Coronary artery (tissue), 2 donors: ENCODE measurements around the gene SERINC5.
"Not testable (repeated sequence)": the region's sequence is repeated elsewhere in the genome, so short reads cannot be mapped to it uniquely, and the experiment has no call there.

Source experiments
- DNase-seq: peaks from one replicate; pipeline ENCODE4 v3.0.0-alpha.2; 2017; ENCODE audit warnings: low spot score
- H3K27ac ChIP-seq, 2 donors: fragments of 200-600 bp; sonication (generic); one replicate each; pipeline ENCODE4 v1.5.1; 2016 to 2019
- H3K4me3 ChIP-seq: fragments of 200-600 bp; sonication (generic); 2 replicates; pipeline ENCODE4 v1.5.1; 2016; ENCODE audit warnings: mild to moderate bottlenecking, moderate library complexity
- CTCF ChIP-seq: fragments of 200-600 bp; sonication (generic); IDR thresholded peaks from one replicate; pipeline ENCODE4 v1.5.1; 2019; ENCODE audit warnings: antibody characterized with exemption

Gene SERINC5

DNA sequence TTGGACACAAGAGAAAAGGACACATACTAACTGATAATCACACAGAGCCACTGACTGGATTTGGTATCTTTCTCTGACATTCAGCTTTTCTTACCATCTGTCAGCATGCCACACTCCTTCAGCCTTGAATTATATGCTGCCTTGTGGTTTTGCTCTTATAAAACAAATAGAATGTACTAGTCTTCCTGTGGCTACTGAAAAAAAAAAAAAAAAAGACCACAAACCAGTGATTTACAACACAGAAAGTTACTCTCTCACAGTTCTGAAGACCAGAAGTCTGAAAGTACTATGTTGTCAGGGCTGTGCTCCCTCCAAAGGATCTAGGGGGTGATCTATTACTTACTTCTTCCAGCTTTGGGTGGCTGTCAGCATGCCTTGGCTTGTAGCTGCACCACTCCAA, 138.4 kb downstream of the SERINC5 start:
- no peak for DNase-seq
- Histone ChIP-seq H3K27ac (no peak overlapping the region), H3K4me3 (no peak overlapping the region)
- TF ChIP-seq CTCF, result no peak

GRCh38 chr5:80116465-80116864, 139.4 kb downstream of the SERINC5 start:
- no peak for TF ChIP-seq CTCF
- no peak overlapping the region for H3K27ac ChIP-seq
- DNase-seq, result no peak
- no peak overlapping the region for H3K4me3 ChIP-seq

- DNase-seq, result no peak
- Histone ChIP-seq H3K27ac (no peak overlapping the region), H3K4me3 (no peak overlapping the region)
- TF ChIP-seq CTCF, result no peak
These were observed 139.8 kb downstream of the SERINC5 start for GRCh38 chr5:80116000-80116399.

- TF ChIP-seq CTCF, result no peak
- no peak overlapping the region for H3K4me3 ChIP-seq
- no peak overlapping the region for H3K27ac ChIP-seq
- DNase-seq, result no peak
These were observed 141.0 kb downstream of the SERINC5 start for GRCh38 chr5:80114860-80115259.

DNA sequence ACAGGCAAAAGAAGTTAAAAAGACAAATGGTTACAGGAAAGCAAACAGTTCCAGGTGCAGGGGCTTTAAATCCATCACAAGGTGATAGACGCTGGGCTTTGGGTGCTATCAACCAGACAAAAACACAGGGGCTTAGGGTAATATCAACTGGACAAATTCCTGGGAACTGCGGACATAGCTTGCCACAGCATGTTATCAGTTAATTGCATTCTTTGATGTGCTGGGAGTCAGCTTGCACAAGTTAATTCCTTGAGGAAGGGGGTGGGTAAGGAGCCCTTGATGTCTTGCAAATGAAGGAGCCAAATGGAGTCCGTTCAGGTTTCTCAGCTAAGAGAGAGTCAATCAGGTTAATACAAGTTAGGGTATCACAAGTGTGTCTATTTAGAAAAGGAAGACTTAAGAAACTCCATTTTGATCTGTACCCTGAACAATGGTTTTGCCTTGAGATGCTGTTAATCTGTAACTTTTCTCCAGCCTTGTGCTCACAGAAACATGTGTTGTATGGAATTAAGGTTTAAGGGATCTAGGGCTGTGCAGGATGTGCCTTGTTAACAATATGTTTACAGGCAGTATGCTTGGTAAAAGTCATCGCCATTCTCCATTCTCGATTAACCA, 144.4 kb downstream of the SERINC5 start:
- not testable (repeated sequence) for DNase-seq, H3K4me3 ChIP-seq, H3K27ac ChIP-seq

DNA sequence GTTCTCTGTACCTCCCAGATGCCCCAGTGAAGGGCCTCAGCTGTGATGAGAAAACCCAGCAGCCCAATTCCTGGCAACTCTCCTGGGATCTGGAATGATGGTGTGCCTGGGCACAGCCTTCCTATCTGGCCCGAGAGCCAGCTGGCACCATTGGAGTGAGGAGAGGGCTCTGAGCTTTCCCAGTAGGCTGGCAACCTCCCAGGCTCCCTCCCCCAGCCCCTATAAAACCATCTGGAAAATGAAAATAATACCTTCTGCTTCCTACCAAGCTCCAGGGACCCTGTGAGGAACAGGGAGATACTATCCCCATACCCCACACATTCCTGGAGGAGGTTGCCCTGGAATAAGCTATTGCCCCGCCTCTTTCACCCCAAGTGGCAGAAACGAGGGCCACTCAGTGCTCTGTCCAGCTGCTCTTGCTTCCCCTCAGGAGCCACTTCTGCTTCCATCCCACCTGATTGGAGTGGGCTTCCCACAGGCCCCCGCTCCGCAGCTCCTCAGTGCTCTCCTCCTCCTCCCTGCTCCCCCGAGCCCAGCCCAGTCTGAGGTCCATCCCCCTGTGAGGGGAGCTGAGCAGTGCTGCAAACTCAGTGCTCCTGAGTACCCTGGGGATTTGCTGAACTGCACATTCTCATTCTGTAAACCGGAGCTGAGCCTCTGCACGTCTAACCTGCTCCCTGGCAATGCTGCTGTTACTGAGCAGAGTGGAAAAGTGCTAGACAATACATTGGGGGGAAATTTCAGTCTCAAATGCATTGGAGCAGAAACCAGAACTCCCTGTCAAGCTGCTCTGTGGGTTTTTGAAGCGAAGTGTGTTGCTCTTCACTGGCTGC, 146.0 kb downstream of the SERINC5 start:
- no peak for TF ChIP-seq CTCF
- DNase-seq, result no peak
- H3K27ac ChIP-seq, result no peak overlapping the region
- no peak overlapping the region for H3K4me3 ChIP-seq

DNA sequence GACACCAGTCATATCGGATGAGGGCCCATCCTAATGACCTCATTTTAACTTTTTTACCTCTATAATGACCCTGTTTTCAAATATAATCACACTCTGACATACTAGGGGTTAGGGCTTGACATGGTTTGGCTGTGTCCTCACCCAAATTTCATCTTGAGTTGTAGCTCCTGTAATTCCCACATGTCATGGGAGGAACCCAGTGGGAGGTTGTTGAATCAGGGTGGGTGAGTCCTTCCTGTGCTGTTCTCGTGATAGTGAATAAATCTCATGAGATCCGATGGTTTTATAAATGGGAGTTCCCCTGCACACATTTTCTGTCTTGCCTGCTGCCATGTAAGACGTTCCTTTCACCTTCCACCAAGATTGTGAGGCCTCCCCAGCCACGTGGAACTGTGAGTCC, 148.9 kb downstream of the SERINC5 start:
- Histone ChIP-seq H3K4me3 (no peak overlapping the region), H3K27ac (no peak overlapping the region)
- DNase-seq, result no peak
- TF ChIP-seq CTCF, result no peak
